ENCODE data around the gene MAPT.

Gene MAPT

DNA sequence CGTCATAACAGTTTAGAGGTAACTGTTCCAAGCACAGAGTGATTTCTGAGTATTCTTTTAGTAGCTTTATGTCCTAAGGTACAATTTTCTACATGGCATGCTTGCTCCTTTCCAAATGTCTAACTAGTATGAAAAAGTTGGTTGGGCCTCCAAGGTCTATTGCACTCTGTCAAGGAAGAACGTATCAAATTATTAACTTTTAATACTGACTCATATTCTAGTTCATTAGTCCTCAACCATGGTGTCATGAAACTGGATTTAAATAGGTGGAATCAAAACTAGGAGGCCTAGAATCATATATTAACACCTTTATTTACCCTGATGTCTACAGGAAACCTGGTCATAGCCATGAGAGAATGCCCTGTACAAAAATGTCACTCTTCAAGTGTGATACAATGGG lies 166.1 kb downstream of the MAPT start:
- H3K27ac ChIP-seq (ENCODE audit: low read length), result no peak overlapping the region
- H3K27me3 ChIP-seq (ENCODE audit: control insufficient read depth, insufficient read depth, low read length), result no peaks in the 10 kb centered on the region
- no peaks in the 10 kb centered on the region for H3K9me3 ChIP-seq (ENCODE audit: control insufficient read depth, low read depth, low read length)
- H3K36me3 ChIP-seq (ENCODE audit: control insufficient read depth, low read depth, low read length), result peaks cover 24% of the 10 kb centered on the region
- peaks cover 17% of the 10 kb centered on the region for H3K4me1 ChIP-seq (ENCODE audit: control insufficient read depth, low read depth, low read length)
- H3K4me3 ChIP-seq (ENCODE audit: low read length), result no peak overlapping the region
- H3K9ac ChIP-seq (ENCODE audit: low read length), result no peak overlapping the region

GRCh38 chr17:46061435-46061834 lies 167.1 kb downstream of the MAPT start:
- no peak overlapping the region for H3K27ac ChIP-seq (ENCODE audit: low read length)
- H3K27me3 ChIP-seq (ENCODE audit: control insufficient read depth, insufficient read depth, low read length), result no peaks in the 10 kb centered on the region
- H3K4me1 ChIP-seq (ENCODE audit: control insufficient read depth, low read depth, low read length), result peaks cover 16% of the 10 kb centered on the region
- H3K9ac ChIP-seq (ENCODE audit: low read length), result no peak overlapping the region
- H3K4me3 ChIP-seq (ENCODE audit: low read length), result no peak overlapping the region
- peaks cover 32% of the 10 kb centered on the region for H3K36me3 ChIP-seq (ENCODE audit: control insufficient read depth, low read depth, low read length)
- H3K9me3 ChIP-seq (ENCODE audit: control insufficient read depth, low read depth, low read length), result no peaks in the 10 kb centered on the region

GRCh38 chr17:46063241-46063640 lies 168.9 kb downstream of the MAPT start:
- Histone ChIP-seq H3K36me3 (ENCODE audit: control insufficient read depth, low read depth, low read length) (peaks cover 43% of the 10 kb centered on the region), H3K4me3 (ENCODE audit: low read length) (no peak overlapping the region), H3K9me3 (ENCODE audit: control insufficient read depth, low read depth, low read length) (no peaks in the 10 kb centered on the region), H3K27me3 (ENCODE audit: control insufficient read depth, insufficient read depth, low read length) (no peaks in the 10 kb centered on the region), H3K9ac (ENCODE audit: low read length) (no peak overlapping the region), H3K27ac (ENCODE audit: low read length) (no peak overlapping the region), H3K4me1 (ENCODE audit: control insufficient read depth, low read depth, low read length) (no peaks in the 10 kb centered on the region)

DNA sequence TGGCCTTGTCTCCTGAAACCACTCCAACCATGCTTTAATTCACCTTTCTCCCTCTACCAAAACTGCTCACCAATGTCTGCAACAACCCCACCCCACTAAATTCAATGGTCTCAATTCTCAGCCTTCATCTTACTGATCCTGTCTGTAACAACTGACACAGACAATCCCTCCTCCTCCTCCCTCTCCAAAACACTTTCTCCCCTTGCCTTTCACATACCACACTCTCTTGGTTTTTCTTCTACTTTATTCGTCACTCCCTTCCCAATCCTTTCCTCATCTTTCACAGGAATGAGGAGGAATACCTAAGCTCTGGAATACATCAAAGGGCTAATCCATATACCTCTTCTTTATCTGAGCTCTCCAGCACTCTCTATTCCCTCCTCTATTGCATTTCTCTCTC lies 170.1 kb downstream of the MAPT start:
- H3K27ac ChIP-seq (ENCODE audit: low read length), result no peak overlapping the region

DNA sequence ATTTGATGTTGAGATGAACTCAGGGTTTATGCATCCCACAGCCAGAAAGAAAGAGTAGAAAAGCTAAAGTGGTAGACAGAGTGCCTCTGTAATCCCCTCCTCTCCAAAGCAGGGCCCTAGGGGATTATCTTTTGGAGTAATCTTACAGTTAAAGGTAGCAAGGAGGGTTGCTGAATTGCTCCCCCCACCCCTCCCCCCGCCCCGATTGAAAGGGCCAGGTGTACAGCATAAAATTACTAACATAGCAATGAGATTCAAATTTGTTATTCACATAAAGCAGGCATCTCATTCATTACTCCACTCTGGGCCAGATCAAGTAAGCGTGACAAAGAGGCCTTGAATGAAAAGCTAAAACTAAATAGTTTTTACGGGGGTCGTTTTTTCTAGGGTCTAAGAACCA lies 177.4 kb downstream of the MAPT start:
- Histone ChIP-seq H3K4me3 (ENCODE audit: low read length) (no peak overlapping the region), H3K4me1 (ENCODE audit: control insufficient read depth, low read depth, low read length) (peaks cover 24% of the 10 kb centered on the region), H3K36me3 (ENCODE audit: control insufficient read depth, low read depth, low read length) (peaks cover 12% of the 10 kb centered on the region), H3K27ac (ENCODE audit: low read length) (no peak overlapping the region), H3K9ac (ENCODE audit: low read length) (no peak overlapping the region), H3K27me3 (ENCODE audit: control insufficient read depth, insufficient read depth, low read length) (no peaks in the 10 kb centered on the region), H3K9me3 (ENCODE audit: control insufficient read depth, low read depth, low read length) (no peaks in the 10 kb centered on the region)

More for the DNA sequence above, 170.1 kb downstream of the MAPT start:
- Histone ChIP-seq H3K36me3 (ENCODE audit: control insufficient read depth, low read depth, low read length) (peaks cover 43% of the 10 kb centered on the region), H3K4me1 (ENCODE audit: control insufficient read depth, low read depth, low read length) (no peaks in the 10 kb centered on the region), H3K9me3 (ENCODE audit: control insufficient read depth, low read depth, low read length) (no peaks in the 10 kb centered on the region), H3K4me3 (ENCODE audit: low read length) (no peak overlapping the region), H3K27me3 (ENCODE audit: control insufficient read depth, insufficient read depth, low read length) (no peaks in the 10 kb centered on the region), H3K9ac (ENCODE audit: low read length) (no peak overlapping the region)

GRCh38 chr17:46072998-46073397 lies 178.6 kb downstream of the MAPT start:
- Histone ChIP-seq H3K27ac (ENCODE audit: low read length) (no peak overlapping the region), H3K4me3 (ENCODE audit: low read length) (no peak overlapping the region), H3K9ac (ENCODE audit: low read length) (no peak overlapping the region), H3K4me1 (ENCODE audit: control insufficient read depth, low read depth, low read length) (peaks cover 24% of the 10 kb centered on the region), H3K36me3 (ENCODE audit: control insufficient read depth, low read depth, low read length) (peaks cover under 1% of the 10 kb centered on the region), H3K27me3 (ENCODE audit: control insufficient read depth, insufficient read depth, low read length) (no peaks in the 10 kb centered on the region), H3K9me3 (ENCODE audit: control insufficient read depth, low read depth, low read length) (no peaks in the 10 kb centered on the region)

DNA sequence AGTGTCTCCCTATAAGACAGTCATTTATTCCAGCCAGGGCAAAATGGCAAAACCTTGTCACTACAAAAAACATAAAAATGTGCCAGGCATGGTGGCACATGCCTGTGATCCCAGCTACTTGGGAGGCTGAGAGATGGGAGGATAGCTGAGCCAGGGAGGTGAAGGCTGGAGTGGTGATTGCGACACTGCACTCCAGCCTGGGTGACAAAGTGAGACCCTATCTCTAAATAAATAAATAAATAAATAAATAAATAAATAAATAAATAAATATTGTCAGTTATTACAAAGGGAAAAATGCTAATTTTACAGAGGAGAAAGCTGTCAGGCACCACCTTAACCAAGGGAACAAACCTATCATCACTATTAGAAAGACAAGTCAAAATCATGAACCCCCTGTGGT lies 180.2 kb downstream of the MAPT start:
- no peak overlapping the region for H3K4me3 ChIP-seq (ENCODE audit: low read length)

More for the DNA sequence above, 180.2 kb downstream of the MAPT start:
- H3K27me3 ChIP-seq (ENCODE audit: control insufficient read depth, insufficient read depth, low read length), result no peaks in the 10 kb centered on the region
- peaks cover 24% of the 10 kb centered on the region for H3K4me1 ChIP-seq (ENCODE audit: control insufficient read depth, low read depth, low read length)
- no peak overlapping the region for H3K27ac ChIP-seq (ENCODE audit: low read length)
- H3K9me3 ChIP-seq (ENCODE audit: control insufficient read depth, low read depth, low read length), result no peaks in the 10 kb centered on the region
- H3K9ac ChIP-seq (ENCODE audit: low read length), result no peak overlapping the region
- no peaks in the 10 kb centered on the region for H3K36me3 ChIP-seq (ENCODE audit: control insufficient read depth, low read depth, low read length)
